Lower lobe of right lung (tissue), 2 donors: ENCODE results near the gene ULK2. TPM values are rescaled to one million over a fixed set of nuclear protein-coding genes. Genes with fewer than 3 reads are reported as not detected.

ENCODE experiments used
- ATAC-seq, 2 donors: fragments of 200-7000 bp; cut with Tn5 transposase; one replicate each; pipeline ENCODE4 v1.9.1; 2020 to 2022; ENCODE audit warnings: mild to moderate bottlenecking in 2 of 2, moderate library complexity in 2 of 2
- DNase-seq: peaks from one replicate; pipeline ENCODE4 v3.0.0-alpha.2; 2020
- H3K27ac ChIP-seq: fragments of 200-600 bp; one replicate; pipeline ENCODE4 v1.8.0; 2022
- H3K27me3 ChIP-seq: fragments of 200-600 bp; one replicate; pipeline ENCODE4 v1.8.0; 2022; ENCODE audit warnings: low read depth
- H3K36me3 ChIP-seq: fragments of 200-600 bp; one replicate; pipeline ENCODE4 v1.8.0; 2022; ENCODE audit warnings: mild to moderate bottlenecking
- H3K4me1 ChIP-seq: fragments of 200-600 bp; one replicate; pipeline ENCODE4 v1.8.0; 2022
- H3K4me3 ChIP-seq: fragments of 200-600 bp; one replicate; pipeline ENCODE4 v1.8.0; 2022; ENCODE audit warnings: mild to moderate bottlenecking
- H3K9me3 ChIP-seq: fragments of 200-600 bp; one replicate; pipeline ENCODE4 v1.8.0; 2022
- intact Hi-C: fragments of 100-400 bp; cut with DNase I; formaldehyde crosslinking; loops from one replicate; pipeline ENCODE4 v1.11.0; 2022
- total RNA-seq: library from RNA; stranded (reverse); fragmentation: NEBNext Ultra II Directional; extraction: Animal tissue kit (Norgen Biotek cat#: 25700); gene quantifications from one replicate; pipeline ENCODE4 v1.2.1, GENCODE V29; 2021
- TF ChIP-seq, protein P1 (sequence below): fragments of 200-600 bp; IDR thresholded peaks from one replicate; pipeline ENCODE4 v1.8.0; 2022; ENCODE audit warnings: antibody characterized with exemption, mild to moderate bottlenecking
- donor health status: DM: no; HTN: yes; CAD: no; lungs with severe emphysema.

Gene ULK2
- total RNA-seq, 1 donor from 2014 or later = 20.1 TPM

DNA sequence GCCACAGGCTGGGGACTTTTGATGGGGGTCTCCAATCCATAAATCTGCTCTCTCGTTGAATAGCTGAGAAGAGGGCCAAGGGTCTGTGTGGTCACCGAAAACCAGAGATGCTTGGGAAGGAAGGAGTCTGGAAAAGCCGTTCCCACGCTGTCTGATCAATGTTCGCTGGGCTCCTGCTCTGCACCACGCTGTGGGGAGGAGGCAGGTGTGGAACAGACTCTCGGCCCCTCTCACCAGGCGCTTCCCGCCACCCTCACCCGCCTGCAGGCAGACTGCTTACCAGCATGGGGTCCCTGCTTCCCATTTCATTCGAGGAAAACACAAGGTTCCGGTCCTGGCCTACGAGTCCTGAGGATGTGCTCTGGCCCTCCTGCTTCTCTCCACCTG, 118.9 kb downstream of the ULK2 start:
- no peaks in the 10 kb centered on the region for H3K9me3 ChIP-seq
- intact Hi-C loops = no loop called here
- TF ChIP-seq, protein P1, sequence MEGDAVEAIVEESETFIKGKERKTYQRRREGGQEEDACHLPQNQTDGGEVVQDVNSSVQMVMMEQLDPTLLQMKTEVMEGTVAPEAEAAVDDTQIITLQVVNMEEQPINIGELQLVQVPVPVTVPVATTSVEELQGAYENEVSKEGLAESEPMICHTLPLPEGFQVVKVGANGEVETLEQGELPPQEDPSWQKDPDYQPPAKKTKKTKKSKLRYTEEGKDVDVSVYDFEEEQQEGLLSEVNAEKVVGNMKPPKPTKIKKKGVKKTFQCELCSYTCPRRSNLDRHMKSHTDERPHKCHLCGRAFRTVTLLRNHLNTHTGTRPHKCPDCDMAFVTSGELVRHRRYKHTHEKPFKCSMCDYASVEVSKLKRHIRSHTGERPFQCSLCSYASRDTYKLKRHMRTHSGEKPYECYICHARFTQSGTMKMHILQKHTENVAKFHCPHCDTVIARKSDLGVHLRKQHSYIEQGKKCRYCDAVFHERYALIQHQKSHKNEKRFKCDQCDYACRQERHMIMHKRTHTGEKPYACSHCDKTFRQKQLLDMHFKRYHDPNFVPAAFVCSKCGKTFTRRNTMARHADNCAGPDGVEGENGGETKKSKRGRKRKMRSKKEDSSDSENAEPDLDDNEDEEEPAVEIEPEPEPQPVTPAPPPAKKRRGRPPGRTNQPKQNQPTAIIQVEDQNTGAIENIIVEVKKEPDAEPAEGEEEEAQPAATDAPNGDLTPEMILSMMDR = no peak
- H3K27ac ChIP-seq = peak overlapping the region; percentile 22
- ATAC-seq (no peak), DNase-seq (no peak)
- no peaks in the 10 kb centered on the region for H3K27me3 ChIP-seq
- no peaks in the 10 kb centered on the region for H3K36me3 ChIP-seq
- peaks cover 40% of the 10 kb centered on the region for H3K4me1 ChIP-seq
- no peak overlapping the region for H3K4me3 ChIP-seq

DNA sequence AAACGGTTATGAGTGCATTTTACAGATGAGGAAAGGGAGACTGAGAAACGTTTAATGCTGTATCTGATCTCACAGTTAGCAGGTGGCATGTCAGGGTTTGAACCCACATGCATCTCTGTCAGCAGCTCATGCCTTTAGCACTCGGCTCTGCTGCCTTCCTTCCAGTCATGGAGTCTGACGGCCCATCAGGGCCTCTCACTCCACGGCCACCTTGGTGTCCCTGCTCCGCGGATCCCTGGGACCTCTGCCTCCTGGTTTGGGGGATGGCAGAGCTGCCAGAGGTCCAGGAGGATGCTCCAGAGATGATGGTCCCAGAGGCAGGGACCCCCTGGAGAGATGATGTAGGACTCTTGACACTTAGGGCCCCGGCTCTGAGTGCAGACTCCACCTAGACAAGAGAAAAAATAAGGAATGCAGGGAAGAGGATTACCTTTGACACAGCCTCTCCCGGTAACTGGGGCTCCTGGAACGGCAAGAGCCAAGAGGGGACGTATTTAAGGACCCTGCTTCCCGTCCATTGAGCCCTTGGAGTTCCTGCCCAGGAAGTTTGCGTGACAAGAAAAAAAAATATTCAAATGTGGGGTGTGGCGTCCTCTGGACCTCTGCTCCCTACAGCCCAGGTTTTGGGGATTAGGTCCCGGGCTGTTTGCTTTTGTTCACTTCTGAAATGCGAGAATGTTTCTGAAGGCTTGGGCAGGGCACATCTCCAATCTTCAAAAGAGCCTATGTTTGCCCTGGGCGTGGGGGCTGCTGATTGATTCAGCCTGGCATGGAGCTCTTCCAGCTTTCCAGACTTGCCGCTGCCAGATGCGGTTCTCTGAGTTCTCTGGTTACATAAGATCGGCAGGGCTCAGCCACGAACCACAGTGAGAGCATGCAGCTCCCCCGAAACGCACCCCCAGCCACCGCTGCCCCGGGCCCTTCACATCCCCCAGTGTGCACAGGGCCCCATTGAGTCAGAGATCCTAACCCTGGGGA, 119.6 kb downstream of the ULK2 start, which contains the start of gene ALDH3A1:
ALDH3A1 (minus strand) TSS at position 470 of the 978 bp plus-strand sequence. CDS start 3,169 bp downstream, outside the sequence.
- TF ChIP-seq, protein P1 = no peak
- H3K27me3 ChIP-seq = no peaks in the 10 kb centered on the region
- H3K4me3 ChIP-seq = no peak within 1 kb of the TSS
- H3K27ac ChIP-seq = peak within 1 kb of the TSS; percentile 22
- H3K4me1 ChIP-seq = peaks cover 34% of the 10 kb centered on the region
- ATAC-seq (peak; percentile 46 to 51), DNase-seq (no peak)
- intact Hi-C loops = no loop called here
- no peaks in the 10 kb centered on the region for H3K36me3 ChIP-seq
- no peaks in the 10 kb centered on the region for H3K9me3 ChIP-seq

DNA sequence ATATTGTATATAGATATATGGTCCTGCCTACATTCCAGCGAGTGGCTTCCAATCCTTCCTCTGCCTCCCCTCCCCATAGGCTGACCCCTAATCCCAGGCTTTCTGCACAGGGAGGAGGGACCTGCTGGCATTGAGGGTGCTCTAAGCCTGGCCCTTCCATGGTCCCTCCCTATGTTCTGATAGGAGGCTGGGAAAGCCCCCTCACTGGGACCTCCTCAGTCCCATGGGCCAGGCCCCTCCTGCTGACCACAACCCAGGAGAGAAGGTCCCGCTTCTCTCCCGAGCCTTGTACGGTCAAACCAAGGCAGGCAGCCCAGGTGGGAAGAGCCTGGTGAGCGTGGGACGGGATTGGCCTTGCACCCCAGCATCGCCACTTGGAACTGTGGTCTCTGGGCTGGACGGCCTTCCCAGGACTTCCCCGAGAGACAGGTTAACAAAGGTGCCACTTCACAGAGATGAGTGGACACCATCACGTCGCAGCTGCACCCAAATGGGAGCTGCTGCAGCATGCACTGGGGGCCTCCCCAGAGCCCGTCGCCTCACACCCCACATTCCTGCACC, 120.5 kb downstream of the ULK2 start:
- ATAC-seq = no peak
- intact Hi-C loops = no loop called here
- no peak for DNase-seq
- Histone ChIP-seq H3K4me3 (no peak overlapping the region), H3K27me3 (no peaks in the 10 kb centered on the region), H3K27ac (no peak overlapping the region), H3K36me3 (no peaks in the 10 kb centered on the region), H3K4me1 (peaks cover 25% of the 10 kb centered on the region), H3K9me3 (no peaks in the 10 kb centered on the region)
- TF ChIP-seq, protein P1 = no peak

DNA sequence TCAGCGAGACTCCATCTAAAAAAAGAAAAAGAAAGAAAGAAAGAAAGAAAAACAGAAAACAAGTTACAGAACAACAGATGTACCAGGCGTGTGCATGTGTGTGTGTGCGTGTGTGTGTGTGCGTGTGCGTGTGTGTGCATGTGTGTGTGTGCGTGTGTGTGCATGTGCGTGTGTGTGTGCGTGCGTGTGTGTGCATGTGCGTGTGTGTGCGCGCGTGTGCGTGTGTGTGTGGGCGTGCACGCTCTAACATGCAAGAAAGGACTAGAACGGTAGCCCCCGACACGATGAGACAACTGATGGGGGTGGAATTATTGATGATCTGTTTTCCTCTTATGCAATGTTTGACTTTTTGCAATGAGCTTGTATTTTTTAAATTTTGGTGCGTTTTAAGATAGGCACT, 121.2 kb downstream of the ULK2 start:
- Histone ChIP-seq H3K4me3 (no peak overlapping the region), H3K9me3 (no peaks in the 10 kb centered on the region), H3K27me3 (no peaks in the 10 kb centered on the region), H3K36me3 (no peaks in the 10 kb centered on the region), H3K4me1 (peaks cover 23% of the 10 kb centered on the region), H3K27ac (no peak overlapping the region)
- TF ChIP-seq, protein P1 = no peak
- ATAC-seq (no peak), DNase-seq (no peak)
- intact Hi-C loops = no loop called here

DNA sequence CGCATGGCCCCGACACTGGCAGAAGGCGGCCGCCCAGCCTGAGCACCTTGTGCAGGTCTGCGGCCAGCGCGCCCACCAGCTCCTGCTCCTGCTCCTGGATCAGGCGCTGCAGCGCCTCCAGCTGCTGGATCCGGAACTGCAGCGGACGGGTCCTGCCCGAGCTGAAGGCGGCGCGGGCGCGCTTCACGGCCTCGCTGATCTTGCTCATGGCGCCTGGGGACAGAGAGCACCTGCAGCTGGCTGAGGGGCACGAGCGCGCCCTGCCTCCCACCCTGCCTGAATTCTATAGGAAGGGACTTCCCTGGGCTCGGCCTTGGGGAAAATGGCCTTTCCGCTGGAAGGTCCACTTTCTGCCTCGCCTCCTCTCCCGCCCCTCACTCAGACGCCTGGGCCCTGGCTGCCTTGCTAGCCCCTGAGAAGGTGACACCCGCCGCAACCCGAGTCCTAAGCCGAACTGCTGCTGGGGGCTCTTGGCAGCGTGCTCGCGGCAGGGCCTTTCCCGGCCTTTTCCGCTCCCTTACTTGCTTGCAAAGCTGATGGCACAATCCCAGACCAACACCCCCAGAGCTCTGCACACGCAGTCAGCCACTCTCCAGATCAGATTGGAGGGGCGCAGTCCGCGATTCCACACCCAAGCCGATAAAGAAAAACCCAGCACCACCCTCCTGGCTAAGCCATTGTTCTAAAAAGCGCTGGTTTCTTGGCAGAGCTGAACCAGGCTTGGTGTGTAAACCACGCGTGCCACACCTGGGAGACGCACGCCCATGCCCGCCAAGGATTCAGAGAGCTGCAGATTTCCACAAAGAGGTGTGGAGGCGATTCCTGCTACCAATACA, 122.6 kb downstream of the ULK2 start:
- TF ChIP-seq, protein P1 = peak; percentile 92
- ATAC-seq = peak; percentile 90
- Histone ChIP-seq H3K4me1 (peaks cover 23% of the 10 kb centered on the region), H3K4me3 (peak overlapping the region; percentile 57), H3K36me3 (no peaks in the 10 kb centered on the region), H3K27ac (peak overlapping the region; percentile 36), H3K9me3 (no peaks in the 10 kb centered on the region), H3K27me3 (no peaks in the 10 kb centered on the region)
- intact Hi-C loops = no loop called here
- peak; percentile 94 for DNase-seq
